HEK293 (cell line): ENCODE measurements around the gene KIRREL3.

ENCODE experiments used
- CTCF ChIA-PET: fragments of 350-600 bp; formaldehyde crosslinking; extraction: SDS; loops from one replicate; lab custom pipeline; 2021; ENCODE audit warnings: antibody characterized with exemption; lab: Yijun Ruan, JAX
- POLR2A ChIA-PET: fragments of 300-600 bp; formaldehyde crosslinking; extraction: SDS; loops from one replicate; lab custom pipeline; 2020; ENCODE audit warnings: antibody characterized with exemption, inconsistent platforms; lab: Yijun Ruan, JAX
- H3K27ac ChIP-seq: fragments of 200-500 bp; sonication (Bioruptor generic); 2 replicates; pipeline ENCODE4 v1.5.1; 2014; ENCODE audit warnings: low read depth, low read length, control low read depth, inconsistent platforms; ENCODE audit errors: extremely low read depth
- H3K36me3 ChIP-seq, 2 experiments: fragments of 200-500 bp in 1 of 2; sonication (Bioruptor generic) in 1 of 2; 1 replicate in 1 of 2; 2 replicates in 1 of 2; pipeline ENCODE4 v1.5.1; 2014 to 2017; ENCODE audit warnings: inconsistent platforms in 2 of 2, low read length in 2 of 2; ENCODE audit not compliant: control insufficient read depth in 2 of 2, insufficient read depth in 1 of 2
- H3K4me1 ChIP-seq: fragments of 200-500 bp; sonication (Bioruptor generic); 2 replicates; pipeline ENCODE4 v1.5.1; 2014; ENCODE audit warnings: mild to moderate bottlenecking, low read length, inconsistent platforms; ENCODE audit not compliant: control insufficient read depth, insufficient read depth
- H3K4me3 ChIP-seq: 2 replicates; pipeline ENCODE4 v1.5.1; 2011; ENCODE audit warnings: low read depth, mild to moderate bottlenecking, control low read depth, low read length, moderate library complexity
- H3K9me3 ChIP-seq: fragments of 200-500 bp; sonication (Bioruptor generic); 2 replicates; pipeline ENCODE4 v1.5.1; 2014; ENCODE audit warnings: low read depth, low read length, inconsistent platforms; ENCODE audit not compliant: control insufficient read depth, insufficient read depth
- AEBP2 ChIP-seq: fragments of 450-650 bp; formaldehyde crosslinking; IDR thresholded peaks from 2 replicates; pipeline ENCODE4 v1.5.1; 2016; ENCODE audit warnings: missing biosample characterization, missing genetic modification characterization, borderline replicate concordance
- BCL6B ChIP-seq: fragments of 450-650 bp; formaldehyde crosslinking; IDR thresholded peaks from 2 replicates; pipeline ENCODE4 v1.5.1; 2017; ENCODE audit warnings: missing biosample characterization, missing genetic modification characterization
- FEZF1 ChIP-seq: fragments of 450-650 bp; formaldehyde crosslinking; IDR thresholded peaks from 2 replicates; pipeline ENCODE4 v1.5.1; 2016; ENCODE audit warnings: missing biosample characterization, missing genetic modification characterization
- OVOL3 ChIP-seq: fragments of 450-650 bp; formaldehyde crosslinking; IDR thresholded peaks from 2 replicates; pipeline ENCODE4 v1.5.1; 2016; ENCODE audit warnings: missing biosample characterization, missing genetic modification characterization
- SCRT2 ChIP-seq: fragments of 450-650 bp; formaldehyde crosslinking; IDR thresholded peaks from 2 replicates; pipeline ENCODE4 v1.5.1; 2016; ENCODE audit warnings: missing biosample characterization, missing genetic modification characterization
- ZBTB20 ChIP-seq: fragments of 450-650 bp; formaldehyde crosslinking; IDR thresholded peaks from 2 replicates; pipeline ENCODE4 v1.5.1; 2016; ENCODE audit warnings: missing biosample characterization, missing genetic modification characterization
- ZBTB7A ChIP-seq: fragments of 450-650 bp; formaldehyde crosslinking; IDR thresholded peaks from 2 replicates; pipeline ENCODE4 v1.5.1; 2016; ENCODE audit warnings: low read depth, missing biosample characterization, missing genetic modification characterization
- ZBTB8A ChIP-seq: fragments of 450-650 bp; formaldehyde crosslinking; IDR thresholded peaks from 2 replicates; pipeline ENCODE4 v1.5.1; 2016; ENCODE audit warnings: missing biosample characterization, missing genetic modification characterization
- ZFHX2 ChIP-seq: fragments of 450-650 bp; formaldehyde crosslinking; conservative IDR thresholded peaks from 2 replicates; pipeline ENCODE4 v1.5.1; 2016; ENCODE audit warnings: missing biosample characterization, missing genetic modification characterization
- ZNF16 ChIP-seq: fragments of 450-650 bp; formaldehyde crosslinking; IDR thresholded peaks from 2 replicates; pipeline ENCODE4 v1.5.1; 2016; ENCODE audit warnings: low read depth, missing biosample characterization, missing genetic modification characterization
- ZNF175 ChIP-seq: fragments of 450-650 bp; formaldehyde crosslinking; IDR thresholded peaks from 2 replicates; pipeline ENCODE4 v1.5.1; 2016; ENCODE audit warnings: missing biosample characterization, missing genetic modification characterization
- ZNF26 ChIP-seq: fragments of 450-650 bp; formaldehyde crosslinking; IDR thresholded peaks from 2 replicates; pipeline ENCODE4 v1.5.1; 2016; ENCODE audit warnings: missing biosample characterization, missing genetic modification characterization
- ZNF501 ChIP-seq: fragments of 450-650 bp; formaldehyde crosslinking; IDR thresholded peaks from 2 replicates; pipeline ENCODE4 v1.5.1; 2016; ENCODE audit warnings: missing biosample characterization, missing genetic modification characterization
- ZNF521 ChIP-seq: fragments of 450-650 bp; formaldehyde crosslinking; IDR thresholded peaks from 2 replicates; pipeline ENCODE4 v1.5.1; 2017; ENCODE audit warnings: missing biosample characterization, mild to moderate bottlenecking, missing genetic modification characterization
- ZNF549 ChIP-seq: fragments of 450-650 bp; IDR thresholded peaks from 2 replicates; pipeline ENCODE4 v1.5.1; 2018; ENCODE audit warnings: missing biosample characterization, missing genetic modification characterization, mild to moderate bottlenecking, inconsistent platforms, moderate library complexity
- ZNF585B ChIP-seq: fragments of 450-650 bp; formaldehyde crosslinking; IDR thresholded peaks from 2 replicates; pipeline ENCODE4 v1.5.1; 2016; ENCODE audit warnings: missing biosample characterization, missing genetic modification characterization
- ZNF707 ChIP-seq: fragments of 450-650 bp; formaldehyde crosslinking; IDR thresholded peaks from 2 replicates; pipeline ENCODE4 v1.5.1; 2016; ENCODE audit warnings: missing biosample characterization, missing genetic modification characterization
- ZNF768 ChIP-seq: fragments of 450-650 bp; formaldehyde crosslinking; IDR thresholded peaks from 2 replicates; pipeline ENCODE4 v1.5.1; 2018; ENCODE audit warnings: missing biosample characterization, mild to moderate bottlenecking, missing genetic modification characterization
- ZNF785 ChIP-seq: fragments of 450-650 bp; formaldehyde crosslinking; IDR thresholded peaks from 2 replicates; pipeline ENCODE4 v1.5.1; 2016; ENCODE audit warnings: missing biosample characterization, missing genetic modification characterization
- ZNF830 ChIP-seq: fragments of 450-650 bp; IDR thresholded peaks from 2 replicates; pipeline ENCODE4 v1.5.0; 2018; ENCODE audit warnings: missing biosample characterization, missing genetic modification characterization, low read depth, mild to moderate bottlenecking, moderate library complexity
- ZXDB ChIP-seq: fragments of 450-650 bp; formaldehyde crosslinking; IDR thresholded peaks from 2 replicates; pipeline ENCODE4 v1.5.1; 2016; ENCODE audit warnings: missing biosample characterization, missing genetic modification characterization

The KIRREL3 gene

GRCh38 chr11:126570489-126570888 lies 430.1 kb downstream of the KIRREL3 start:
- POLR2A ChIA-PET, result interaction anchor here (0.8 kb wide), 1 partner anchor 267 kb away, joined by 3 read pairs; the partner anchor contains the start of gene DCPS
- no peaks in the 10 kb centered on the region for H3K36me3 ChIP-seq
- no peak for TF ChIP-seq SCRT2 (tag by site-specific recombination)
- no peak for TF ChIP-seq ZBTB20 (tag by site-specific recombination)
- no peak for TF ChIP-seq ZBTB8A
- TF ChIP-seq ZBTB7A (tag by site-specific recombination), result no peak
- no peak for TF ChIP-seq ZFHX2
- no peak for TF ChIP-seq FEZF1
- TF ChIP-seq ZNF501 (tag by site-specific recombination), result no peak
- no peak for TF ChIP-seq ZNF768
- no peak for TF ChIP-seq ZXDB (tag by site-specific recombination)
- TF ChIP-seq ZNF175 (tag by site-specific recombination), result no peak
- H3K4me1 ChIP-seq, result no peaks in the 10 kb centered on the region
- H3K4me3 ChIP-seq, result no peak overlapping the region
- CTCF ChIA-PET, result interaction anchor here (0.7 to 0.8 kb wide), 2 partner anchors 90 to 260 kb away, joined by 3 read pairs; no protein-coding TSS in a partner anchor
- no peaks in the 10 kb centered on the region for H3K9me3 ChIP-seq
- H3K27ac ChIP-seq, result no peak overlapping the region

- H3K4me1 ChIP-seq, result no peaks in the 10 kb centered on the region
- no peaks in the 10 kb centered on the region for H3K9me3 ChIP-seq
- H3K36me3 ChIP-seq, result no peaks in the 10 kb centered on the region
- CTCF ChIA-PET, result interaction anchor here (0.6 kb wide), 1 partner anchor 401 kb away, joined by 3 read pairs; no protein-coding TSS in a partner anchor
- POLR2A ChIA-PET, result no interaction called here
- TF ChIP-seq BCL6B (tag by site-specific recombination) (no peak), ZNF785 (tag by site-specific recombination) (no peak), OVOL3 (tag by site-specific recombination) (no peak), AEBP2 (tag by site-specific recombination) (no peak), ZNF830 (no peak), ZNF26 (tag by site-specific recombination) (no peak), ZNF585B (tag by site-specific recombination) (no peak), ZNF707 (tag by site-specific recombination) (no peak), ZNF521 (tag by site-specific recombination) (no peak), ZNF549 (tag by site-specific recombination) (no peak), ZNF16 (tag by site-specific recombination) (no peak)
- TF ChIP-seq, all 188 proteins: peak for 0
- H3K27ac ChIP-seq, result no peak overlapping the region
- H3K4me3 ChIP-seq, result no peak overlapping the region
Observed at GRCh38 chr11:126567419-126567818, 433.2 kb downstream of the KIRREL3 start.
